Kidney epithelial cell (primary cell): ENCODE measurements around the gene UQCRC1. TPM values are rescaled to one million over a fixed set of nuclear protein-coding genes. Genes with fewer than 3 reads are reported as not detected.

ENCODE experiments used
- DNase-seq: peaks from one replicate; pipeline ENCODE4 v3.0.0-alpha.2; 2010; ENCODE audit warnings: low read depth
- H3K27me3 ChIP-seq: 2 replicates; pipeline ENCODE4 v1.6.0; 2011; ENCODE audit warnings: low read length; ENCODE audit not compliant: control insufficient read depth, insufficient read depth
- H3K36me3 ChIP-seq: 2 replicates; pipeline ENCODE4 v1.5.1; 2011; ENCODE audit warnings: low read length; ENCODE audit not compliant: control insufficient read depth, insufficient read depth
- H3K4me3 ChIP-seq: 2 replicates; pipeline ENCODE4 v1.5.1; 2011; ENCODE audit warnings: low read depth, mild to moderate bottlenecking, control low read depth, low read length
- CTCF ChIP-seq: IDR thresholded peaks from 2 replicates; pipeline ENCODE4 v1.5.1; 2011; ENCODE audit warnings: mild to moderate bottlenecking, moderate library complexity, low read length, control low read depth, inconsistent platforms; ENCODE audit not compliant: insufficient read depth, poor library complexity, severe bottlenecking
- total RNA-seq: library from RNA; depleted of rRNA; stranded (reverse); fragments of >200 nt; gene quantifications from 2 replicates; pipeline ENCODE4 v1.2.3, GENCODE V29; 2015

UQCRC1 gene
- total RNA-seq: 413 and 435 TPM in 2 replicates

- H3K27me3 ChIP-seq: no peaks in the 10 kb centered on the region
- peaks cover 4% of the 10 kb centered on the region for H3K36me3 ChIP-seq
- TF ChIP-seq CTCF: peak; percentile 66
- DNase-seq: peak; percentile 70
- peak within 1 kb of the TSS; percentile 88 for H3K4me3 ChIP-seq
These were observed at the start of gene UQCRC1 for GRCh38 chr3:48609088-48610005. UQCRC1 (minus strand) TSS chr3:48609646; CDS start chr3:48609620, 26 bp downstream.

GRCh38 chr3:48656841-48657281 lies 47.4 kb upstream of the UQCRC1 start:
- H3K36me3 ChIP-seq: no peaks in the 10 kb centered on the region
- peak overlapping the region; percentile 41 for H3K4me3 ChIP-seq
- TF ChIP-seq CTCF: no peak

GRCh38 chr3:48656061-48656840 lies 46.8 kb upstream of the UQCRC1 start:
- no peaks in the 10 kb centered on the region for H3K36me3 ChIP-seq
- peak; percentile 43 for DNase-seq
- H3K27me3 ChIP-seq: no peaks in the 10 kb centered on the region
- peak; percentile 27 for TF ChIP-seq CTCF
- H3K4me3 ChIP-seq: peak overlapping the region; percentile 41

More at GRCh38 chr3:48656841-48657281, 47.4 kb upstream of the UQCRC1 start:
- peaks cover 2% of the 10 kb centered on the region for H3K27me3 ChIP-seq
- no peak for DNase-seq

GRCh38 chr3:48655606-48656005 lies 46.2 kb upstream of the UQCRC1 start:
- Histone ChIP-seq H3K36me3 (no peaks in the 10 kb centered on the region), H3K27me3 (no peaks in the 10 kb centered on the region), H3K4me3 (peak overlapping the region; percentile 41)
- no peak for TF ChIP-seq CTCF
- DNase-seq: no peak

DNA sequence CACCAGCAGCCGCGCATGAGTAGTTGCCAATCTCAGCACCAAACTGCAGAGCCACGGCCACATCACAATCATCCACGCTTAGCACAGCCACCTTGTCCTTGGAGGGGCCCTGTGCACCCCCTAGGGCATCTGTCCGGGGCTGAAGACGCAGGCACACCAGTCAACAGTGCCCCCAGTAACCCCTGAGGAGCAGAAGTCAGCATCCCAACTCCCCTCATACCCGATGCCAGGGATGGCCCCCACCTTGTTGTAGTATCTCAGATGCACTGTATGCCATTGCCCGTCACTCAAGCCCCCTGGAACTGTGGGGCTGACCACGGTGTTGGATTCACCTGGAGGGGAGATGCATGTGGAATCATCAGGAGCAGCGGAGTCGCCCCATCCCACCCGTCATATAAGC lies 45.6 kb upstream of the UQCRC1 start:
- no peaks in the 10 kb centered on the region for H3K36me3 ChIP-seq
- TF ChIP-seq CTCF: no peak
- no peaks in the 10 kb centered on the region for H3K27me3 ChIP-seq
- no peak for DNase-seq
- H3K4me3 ChIP-seq: no peak overlapping the region
